K562 (cell line): ENCODE results near the gene FAM222A. TPM values are rescaled to one million over a fixed set of nuclear protein-coding genes. Genes with fewer than 3 reads are reported as not detected.

Experiments used
- ATAC-seq: fragments of 200-7000 bp; cut with Tn5 transposase; 3 replicates; pipeline ENCODE4 v1.9.1; 2020; ENCODE audit warnings: moderate library complexity
- BruUV-seq: library from RNA; stranded (reverse); fragments of 400-500 nt; replicated peaks from 2 replicates; lab custom pipeline; 2021; lab: Mats Ljungman, UMichigan
- CTCF ChIA-PET: fragments of 300-600 bp; formaldehyde crosslinking; extraction: SDS; loops from one replicate; lab custom pipeline; 2021; ENCODE audit warnings: low intra/inter-chr PET ratio; lab: Yijun Ruan, JAX
- POLR2A ChIA-PET: fragments of 300-600, 350-650 bp; sonication (Branson Sonifier 250); formaldehyde crosslinking; extraction: SDS; loops from one replicate; lab custom pipeline; 2021; ENCODE audit warnings: antibody characterized with exemption, inconsistent platforms; lab: Yijun Ruan, JAX
- DNase-seq, 4 experiments: peaks; one replicate each; pipeline versions ENCODE4 v3.0.0 to v3.0.0-alpha.2; 2011 to 2018; ENCODE audit warnings: low spot score in 3 of 4, mixed read lengths in 3 of 4; ENCODE audit errors: extremely low read depth in 1 of 4
- FAIRE-seq: peaks from 2 replicates; lab custom pipeline; 2011; peaks lifted over from hg19 to GRCh38; lab: Jason Lieb, UNC
- H2AFZ ChIP-seq: 2 replicates; pipeline ENCODE4 v1.6.0; 2011; ENCODE audit warnings: low read depth, low read length, control low read depth, inconsistent platforms
- H3K27ac ChIP-seq: fragments of 200-600 bp; 3 replicates; pipeline ENCODE4 v1.8.0; 2011; ENCODE audit warnings: low read depth, mild to moderate bottlenecking, control low read depth, inconsistent platforms, low read length, moderate library complexity, mixed read lengths; ENCODE audit errors: extremely low read depth
- H3K27me3 ChIP-seq, 2 experiments: fragments of 300-600 bp in 1 of 2; 2 replicates in 1 of 2; 3 replicates in 1 of 2; pipeline versions ENCODE4 v1.6.0 to v1.8.0; 2011; ENCODE audit warnings: inconsistent platforms in 2 of 2, low read length in 2 of 2, mild to moderate bottlenecking in 1 of 2, mixed read lengths in 1 of 2, moderate library complexity in 1 of 2; ENCODE audit not compliant: control insufficient read depth in 2 of 2, insufficient read depth in 2 of 2
- H3K36me3 ChIP-seq: fragments of 300-600 bp; 3 replicates; pipeline ENCODE4 v1.8.0; 2011; ENCODE audit warnings: mild to moderate bottlenecking, low read length, inconsistent platforms; ENCODE audit not compliant: control insufficient read depth, insufficient read depth
- H3K4me1 ChIP-seq, 2 experiments: fragments of 200-600 bp in 1 of 2; replicated peaks in 1 of 2; 2 replicates in 1 of 2; 3 replicates in 1 of 2; pipeline versions ENCODE4 v1.5.1 to v1.8.0; 2011; ENCODE audit warnings: inconsistent platforms in 2 of 2, low read length in 2 of 2, mild to moderate bottlenecking in 1 of 2, mixed read lengths in 1 of 2, moderate library complexity in 1 of 2; ENCODE audit not compliant: control insufficient read depth in 2 of 2, insufficient read depth in 2 of 2
- H3K4me2 ChIP-seq: 2 replicates; pipeline ENCODE4 v1.6.1; 2011; ENCODE audit warnings: low read length, control low read depth, inconsistent platforms, mixed read lengths; ENCODE audit not compliant: insufficient read depth
- H3K4me3 ChIP-seq: fragments of 200-600 bp; sonication (generic), shearing (Covaris generic); 2 replicates; pipeline ENCODE4 v1.5.1; 2016; ENCODE audit warnings: control low read depth, inconsistent platforms
- H3K79me2 ChIP-seq: fragments of 200-600 bp; 3 replicates; pipeline ENCODE4 v1.8.0; 2011; ENCODE audit warnings: low read length, inconsistent platforms; ENCODE audit not compliant: control insufficient read depth, insufficient read depth
- H3K9ac ChIP-seq, 2 experiments: 2 replicates each; pipeline versions ENCODE4 v1.6.0 to v1.6.1; 2011; ENCODE audit warnings: low read depth in 2 of 2, low read length in 2 of 2, control low read depth in 1 of 2, inconsistent platforms in 1 of 2, mild to moderate bottlenecking in 1 of 2, mixed read lengths in 1 of 2; ENCODE audit not compliant: insufficient read depth in 1 of 2
- H3K9me1 ChIP-seq: one replicate; pipeline ENCODE4 v1.6.0; 2011; ENCODE audit warnings: inconsistent platforms, mild to moderate bottlenecking, low read length, moderate library complexity; ENCODE audit not compliant: control insufficient read depth, insufficient read depth
- H3K9me3 ChIP-seq: replicated peaks from 2 replicates; pipeline ENCODE4 v1.5.1; 2011; ENCODE audit warnings: low read depth, low read length, inconsistent platforms; ENCODE audit not compliant: control insufficient read depth, insufficient read depth
- H4K20me1 ChIP-seq: replicated peaks from 2 replicates; pipeline ENCODE4 v1.6.1; 2011; ENCODE audit warnings: low read length, inconsistent platforms, mixed read lengths; ENCODE audit not compliant: control insufficient read depth, insufficient read depth
- BCOR ChIP-seq: fragments of 450-650 bp; IDR thresholded peaks from 2 replicates; pipeline ENCODE4 v1.6.1; 2016
- CEBPB ChIP-seq: fragments of 450-650 bp; IDR thresholded peaks from 2 replicates; pipeline ENCODE4 v1.6.1; 2016; ENCODE audit warnings: missing genetic modification characterization, missing compliant biosample characterization
- CEBPG ChIP-seq, 3 experiments: fragments of 200-800 bp in 1 of 3; sonication (Bioruptor generic) in 1 of 3; sonication (generic) in 1 of 3; formaldehyde crosslinking in 1 of 3; IDR thresholded peaks in 2 of 3; conservative IDR thresholded peaks in 1 of 3; 2 replicates each; pipeline versions ENCODE4 v1.6.1 to v1.8.0; 2016 to 2022; ENCODE audit warnings: missing compliant biosample characterization in 2 of 3, missing genetic modification characterization in 2 of 3, mild to moderate bottlenecking in 1 of 3, missing genetic modification reagents in 1 of 3
- FOXO4 ChIP-seq: fragments of 450-650 bp; formaldehyde crosslinking; IDR thresholded peaks from 2 replicates; pipeline ENCODE4 v1.4.0; 2020; ENCODE audit warnings: mild to moderate bottlenecking, moderate library complexity
- RBM25 ChIP-seq: fragments of 200-400 bp; formaldehyde crosslinking; IDR thresholded peaks from 2 replicates; pipeline ENCODE4 v1.6.1; 2018; ENCODE audit warnings: low read length, low read depth, moderate library complexity; ENCODE audit not compliant: severe bottlenecking
- TOE1 ChIP-seq, 2 experiments: fragments of 450-650 bp in 1 of 2; sonication (generic) in 1 of 2; formaldehyde crosslinking in 1 of 2; IDR thresholded peaks; 2 replicates each; pipeline versions ENCODE4 v1.7.1 to v1.8.0; 2016 to 2022; ENCODE audit warnings: borderline replicate concordance in 2 of 2, mild to moderate bottlenecking in 2 of 2, antibody characterized with exemption in 1 of 2, inconsistent platforms in 1 of 2, low read depth in 1 of 2, missing genetic modification reagents in 1 of 2, moderate library complexity in 1 of 2
- WGBS: fragments of 100-300 bp; shearing (Covaris generic); methylation state at CpG from one replicate; pipeline ENCODE4 v1.1.6; 2016; ENCODE audit warnings: low coverage, mixed read lengths; ENCODE audit not compliant: insufficient coverage; ENCODE audit errors: missing lambda C conversion rate; 5-methylcytosine and 5-hydroxymethylcytosine counted together
- in situ Hi-C: fragments of 300-500 bp; cut with MboI; formaldehyde crosslinking; loops from 4 replicates; pipeline ENCODE4 v1.15.0; 2018; ENCODE audit warnings: inconsistent platforms, mixed read lengths
- intact Hi-C: fragments of 100-400 bp; cut with micrococcal nuclease; formaldehyde crosslinking; loops from 2 replicates; pipeline ENCODE4 v1.14.2; 2022
- polyA plus RNA-seq, 8 experiments: library from polyadenylated mRNA; depleted of rRNA in 4 of 8; stranded (reverse) in 5 of 8; unstranded in 3 of 8; fragments of >200 nt; fragmentation: Nextera tagmentation in 2 of 8; fragmentation: Illumina TruSeq in 1 of 8; extraction: Ambion mirVana in 2 of 8; extraction: Trizol in 1 of 8; gene quantifications; 2 replicates each; pipeline versions ENCODE4 v1.2.1 to v1.2.3, GENCODE V29; 2011 to 2014; ENCODE audit warnings: inconsistent platforms in 1 of 8, missing spikeins in 1 of 8
- total RNA-seq, 7 experiments: library from RNA; depleted of rRNA in 6 of 7; stranded (reverse); fragments of >200 nt in 6 of 7; fragmentation: Illumina TruSeq in 2 of 7; extraction: Trizol in 2 of 7; gene quantifications; 2 replicates each; pipeline versions ENCODE4 v1.2.1 to v1.2.3, GENCODE V29; 2011 to 2021; ENCODE audit warnings: low replicate concordance in 1 of 7

The FAM222A gene
- total and polyA plus RNA-seq, 9 of the 15 experiments (the other 6 are each of a cell fraction or from before 2014, with no cell fraction given): 0.03 to 0.36 (median 0.12) TPM; not detected in 1

DNA sequence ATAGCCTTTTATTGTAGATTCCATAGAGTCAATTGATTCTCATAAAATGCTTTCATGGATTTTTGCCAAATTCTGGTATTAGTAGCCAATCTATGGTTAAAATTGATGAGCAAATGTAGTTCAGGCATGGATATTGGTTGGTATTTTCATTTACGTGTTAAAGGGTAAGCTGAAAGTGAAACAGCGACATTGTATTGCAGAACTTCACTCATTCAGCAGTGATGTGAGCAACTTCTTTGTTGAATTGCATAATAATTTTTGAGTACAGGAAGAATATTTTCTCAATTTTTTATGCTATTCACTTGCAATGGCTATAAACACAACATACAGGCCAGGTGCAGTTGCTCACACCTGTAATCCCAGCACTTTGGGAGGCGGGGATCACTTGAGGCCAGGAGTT lies 24.2 kb upstream of the FAM222A start:
- peaks cover 0 to 5% of the 10 kb centered on the region in 2 experiments; a peak in 2 of 5 replicates for H3K27me3 ChIP-seq
- POLR2A ChIA-PET: no interaction called here
- H4K20me1 ChIP-seq: no peaks in the 10 kb centered on the region
- H3K36me3 ChIP-seq: no peaks in the 10 kb centered on the region
- no peak overlapping the region for H3K4me2 ChIP-seq
- FAIRE-seq (no peak), DNase-seq (no peak), ATAC-seq (no peak)
- BruUV-seq: no TSS peak
- H2AFZ ChIP-seq: no peak overlapping the region
- CTCF ChIA-PET: no interaction called here
- intact Hi-C loops (no loop called here), in situ Hi-C loops (no loop called here)
- 0% methylated on average over 3 of the region's 3 CpGs for WGBS
- peaks cover 4 to 5% of the 10 kb centered on the region in 2 experiments; a peak in 3 of 5 replicates for H3K4me1 ChIP-seq
- H3K9me1 ChIP-seq: no peaks in the 10 kb centered on the region
- no peak overlapping the region for H3K9ac ChIP-seq
- no peak overlapping the region for H3K27ac ChIP-seq
- no peak for TF ChIP-seq CEBPG (CRISPR knock-in tag; IDR thresholded peaks at IDR 0.05)
- TF ChIP-seq CEBPG (tag; conservative IDR thresholded peaks at IDR 0.05 in 1 of 2, IDR thresholded peaks at IDR 0.05 in 1 of 2): peak; percentile 46; a peak in 2 of 4 replicates
- TF ChIP-seq CEBPB (tag): peak; percentile 19; the same call in 1 of the 2 replicates
- no peak for TF ChIP-seq FOXO4 (CRISPR knock-in tag)
- no peaks in the 10 kb centered on the region for H3K79me2 ChIP-seq
- H3K9me3 ChIP-seq: no peaks in the 10 kb centered on the region
- H3K4me3 ChIP-seq: no peak overlapping the region

DNA sequence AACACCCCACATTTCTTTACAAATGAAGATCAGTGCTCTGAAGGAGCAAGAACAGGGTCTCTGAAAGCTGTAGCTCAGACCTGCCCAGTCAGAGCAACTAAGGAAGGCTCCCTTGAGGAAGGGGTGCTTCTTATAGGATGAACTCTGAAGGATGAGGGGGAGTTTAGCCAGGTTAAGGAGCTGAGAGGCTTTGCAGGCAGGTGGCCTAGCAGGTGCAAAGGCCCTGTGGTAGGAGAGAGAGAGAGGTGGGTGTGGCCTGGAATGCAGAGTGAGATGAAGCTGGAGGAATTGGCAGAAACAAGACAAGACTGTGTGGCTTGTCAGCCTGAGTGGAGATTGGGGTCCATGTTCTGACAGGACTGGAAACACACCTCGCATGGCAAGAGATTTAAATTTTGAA lies 20.5 kb upstream of the FAM222A start:
- BruUV-seq: no TSS peak
- Histone ChIP-seq H3K36me3 (no peaks in the 10 kb centered on the region), H3K9me1 (no peaks in the 10 kb centered on the region), H2AFZ (no peak overlapping the region), H3K4me2 (no peak overlapping the region), H3K27me3 (peaks cover 0 to 5% of the 10 kb centered on the region in 2 experiments; a peak in 2 of 5 replicates), H3K4me3 (no peak overlapping the region), H3K79me2 (no peaks in the 10 kb centered on the region), H3K9me3 (no peaks in the 10 kb centered on the region), H4K20me1 (no peaks in the 10 kb centered on the region), H3K4me1 (peaks cover 10 to 18% of the 10 kb centered on the region in 2 experiments; a peak in 3 of 5 replicates), H3K27ac (no peak overlapping the region), H3K9ac (no peak overlapping the region)
- CTCF ChIA-PET: no interaction called here
- in situ Hi-C loops: no loop called here
- DNase-seq (no peak), ATAC-seq (no peak), FAIRE-seq (no peak)
- intact Hi-C loops: no loop called here
- 13% methylated on average over 1 of the region's 1 CpG for WGBS
- POLR2A ChIA-PET: no interaction called here
- TF ChIP-seq RBM25 (peak; percentile 61), BCOR (peak; percentile 64), TOE1 (IDR thresholded peaks at IDR 0.05; ENCODE audit: borderline replicate concordance) (no peak), TOE1 (CRISPR knock-in tag; IDR thresholded peaks at IDR 0.05; ENCODE audit: borderline replicate concordance, low read depth) (no peak)
